NCI-H2029 treated with DMSO at 0.1 percent for 48 hours (cell line): ENCODE measurements around the gene RGS17.
"Not testable (repeated sequence)": the region's sequence is repeated elsewhere in the genome, so short reads cannot be mapped to it uniquely, and the experiment has no call there.

Source experiments
- DNase-seq: peaks from one replicate; lab custom pipeline; 2025; lab: John Stamatoyannopoulos, UW

RGS17 gene

DNA sequence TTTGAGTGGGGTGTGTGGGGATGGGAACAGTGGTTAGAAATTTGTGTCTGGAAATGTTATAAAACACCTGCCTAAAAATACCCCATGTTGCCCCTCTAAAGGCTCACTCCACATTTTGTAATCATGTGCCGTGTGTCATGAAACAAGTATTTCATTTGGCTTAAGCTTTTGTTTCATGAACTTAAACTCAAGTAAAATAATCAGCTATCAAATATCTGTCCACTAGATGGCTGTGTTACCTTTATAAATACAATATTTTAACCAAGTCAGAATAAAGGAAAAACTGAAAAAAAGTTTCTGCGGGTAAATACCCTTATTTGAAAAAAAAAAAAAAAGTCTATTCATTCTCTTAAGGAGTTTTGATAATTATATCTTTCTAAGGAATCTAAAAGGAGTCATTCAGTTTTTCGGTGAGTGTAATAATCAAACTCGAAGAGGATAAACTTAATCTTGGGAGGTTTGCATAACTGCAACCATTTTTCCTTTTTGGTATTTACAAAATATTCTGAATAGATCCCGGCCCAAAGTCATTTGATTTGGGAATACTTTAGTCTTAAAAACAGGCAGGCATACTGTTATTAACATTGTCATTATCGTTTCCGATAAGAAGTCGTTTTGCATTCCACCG, 98.7 kb downstream of the RGS17 start:
- no peak for DNase-seq

DNA sequence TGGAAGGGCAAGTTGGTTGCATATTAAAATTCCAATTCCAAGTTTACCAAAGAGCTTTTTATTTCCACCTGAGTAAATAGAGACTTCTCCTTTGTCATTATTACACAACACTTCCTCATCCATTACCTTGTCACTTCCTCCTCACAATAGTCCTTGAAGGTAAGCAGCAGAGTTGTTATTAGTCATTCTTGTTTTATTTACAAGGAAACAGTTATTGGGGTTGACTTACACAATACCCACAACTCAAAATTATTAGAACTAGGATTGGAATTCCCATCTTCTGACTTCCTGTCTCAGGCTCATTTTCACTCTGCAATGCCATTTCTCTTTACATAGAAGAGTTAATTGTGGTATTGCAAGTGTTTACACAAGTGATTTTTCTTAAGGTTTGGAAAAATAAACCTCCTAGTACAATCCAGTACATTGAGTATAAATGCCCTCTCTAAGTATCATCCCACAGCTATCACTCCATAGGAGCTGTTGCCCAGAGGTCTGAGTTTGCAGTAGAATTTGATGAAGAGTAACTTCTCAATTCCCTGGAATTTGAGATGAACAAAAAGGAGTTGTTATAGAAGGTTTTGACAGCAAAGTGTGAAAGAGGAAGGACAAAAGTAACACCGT, 99.6 kb downstream of the RGS17 start:
- no peak for DNase-seq

DNA sequence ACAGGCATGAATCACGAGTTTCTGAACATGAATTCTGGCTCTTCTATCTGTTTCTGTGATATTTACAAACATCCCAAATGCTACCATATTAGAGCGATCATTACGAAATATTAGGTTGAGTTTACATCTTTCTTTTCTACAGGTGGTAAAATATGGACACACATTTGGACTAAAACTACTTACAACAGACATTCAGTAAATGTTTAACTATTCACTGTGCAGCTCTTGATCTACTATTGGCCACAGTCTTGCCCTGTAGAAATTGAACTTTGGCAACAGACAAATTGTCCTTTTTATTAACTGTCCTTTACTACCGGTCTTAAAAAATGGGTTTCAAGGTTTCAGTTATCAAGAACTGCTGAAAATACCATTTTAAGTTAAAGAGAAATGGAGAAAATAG, 102.1 kb downstream of the RGS17 start:
- no peak for DNase-seq

DNA sequence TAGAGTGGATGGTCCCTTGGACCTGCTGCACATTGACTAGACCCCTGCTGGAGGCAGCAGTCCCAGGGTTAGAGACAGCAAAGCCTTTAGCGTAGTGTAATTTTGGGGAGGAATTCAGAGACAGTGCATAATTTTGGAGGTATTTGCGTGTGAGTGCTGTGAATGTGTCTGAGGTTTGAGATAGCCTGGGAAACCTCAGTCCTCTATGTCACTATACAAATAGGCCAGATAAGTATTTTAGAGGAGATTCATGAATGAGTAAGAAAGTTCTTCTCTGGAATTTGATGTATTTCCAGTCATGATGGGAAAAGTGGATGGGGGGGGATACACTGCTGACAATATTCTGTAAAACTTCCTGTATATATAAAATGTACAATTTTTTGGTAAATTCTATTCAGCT, 102.8 kb downstream of the RGS17 start:
- DNase-seq, result no peak

DNA sequence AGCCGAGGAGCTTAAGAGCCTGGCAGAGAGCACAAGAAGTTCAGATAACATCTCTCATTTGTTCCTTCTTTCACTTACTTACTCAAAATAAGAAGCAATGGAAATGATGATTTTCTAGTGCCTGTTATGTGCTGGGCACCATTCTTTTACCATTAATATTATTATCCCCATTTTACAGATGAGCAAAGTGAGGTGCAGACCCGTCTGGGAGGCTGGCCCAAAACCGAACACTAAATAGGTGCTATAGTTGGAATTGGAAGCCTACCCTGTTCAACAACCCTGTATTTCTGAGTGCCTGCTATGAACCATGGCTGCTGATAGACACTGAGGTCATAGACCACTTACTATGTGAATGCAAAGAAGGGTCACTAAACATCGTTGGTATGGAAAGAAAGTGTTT, 103.6 kb downstream of the RGS17 start:
- no peak for DNase-seq

DNA sequence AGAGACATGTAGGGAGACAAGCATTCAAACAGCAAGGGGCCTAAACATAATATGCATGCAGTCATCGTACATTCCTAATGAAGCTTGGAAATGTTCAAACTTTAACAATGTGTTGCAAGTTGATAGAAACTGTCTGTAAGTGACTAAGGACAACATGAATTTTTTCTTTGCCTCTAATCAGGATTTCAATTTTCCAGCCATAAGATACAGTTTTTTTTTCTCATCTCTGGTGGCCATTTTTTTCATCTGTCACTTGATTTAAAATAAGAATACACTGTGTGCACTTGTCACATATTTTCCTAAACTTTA, 106.4 kb downstream of the RGS17 start:
- no peak for DNase-seq

DNA sequence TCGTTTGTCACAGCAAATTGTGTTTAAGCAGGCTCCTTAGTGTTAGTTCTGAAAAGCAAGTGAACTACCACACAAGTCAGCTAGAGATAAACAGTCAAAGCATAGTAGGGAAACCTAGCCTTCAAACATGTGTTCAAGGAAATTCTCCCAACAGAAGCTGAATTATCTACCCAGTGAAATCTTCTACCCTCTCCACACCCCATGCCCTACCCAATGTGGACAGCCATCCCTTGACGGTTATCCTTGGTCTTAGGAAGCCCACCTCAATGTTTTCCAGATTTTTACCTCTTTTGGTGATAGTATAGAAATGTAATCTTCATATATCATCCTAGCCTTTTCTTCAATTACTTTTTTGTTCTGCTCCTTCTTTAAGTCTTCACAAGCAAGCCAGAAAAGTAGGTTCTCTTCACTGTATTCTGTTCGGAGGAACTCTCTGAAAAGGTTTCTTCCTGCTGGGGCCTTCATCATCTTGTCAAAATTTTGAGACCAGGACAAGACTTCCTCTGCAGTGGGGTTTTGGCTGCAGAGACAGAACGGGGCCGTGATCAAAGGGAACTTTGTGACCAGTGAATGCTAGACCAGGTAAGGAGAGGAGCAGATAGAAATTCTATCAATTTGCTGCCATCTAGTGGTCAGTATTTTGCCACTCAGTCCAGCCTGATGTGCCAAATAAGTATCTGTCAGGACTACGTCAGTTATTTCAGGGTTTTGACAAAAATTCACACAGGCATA, 106.9 kb downstream of the RGS17 start:
- no peak for DNase-seq

DNA sequence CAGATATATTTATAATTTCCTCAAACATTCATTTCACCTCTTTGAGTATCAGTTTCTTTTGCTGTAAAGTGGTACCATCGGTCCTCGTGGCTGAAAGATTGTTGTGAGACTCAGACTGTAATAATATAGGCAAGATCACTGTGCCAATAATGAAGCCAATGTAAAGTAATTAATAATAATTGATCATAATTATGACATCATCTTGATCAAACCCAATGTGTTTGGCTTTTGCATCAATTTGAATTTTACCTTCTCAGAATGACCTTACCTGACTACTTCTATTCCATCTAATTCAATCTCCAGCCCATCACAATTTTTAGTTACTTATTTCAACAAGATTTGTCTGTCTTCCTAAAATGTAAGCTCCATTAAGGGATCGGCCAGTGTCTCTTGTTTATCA, 112.7 kb downstream of the RGS17 start:
- no peak for DNase-seq

DNA sequence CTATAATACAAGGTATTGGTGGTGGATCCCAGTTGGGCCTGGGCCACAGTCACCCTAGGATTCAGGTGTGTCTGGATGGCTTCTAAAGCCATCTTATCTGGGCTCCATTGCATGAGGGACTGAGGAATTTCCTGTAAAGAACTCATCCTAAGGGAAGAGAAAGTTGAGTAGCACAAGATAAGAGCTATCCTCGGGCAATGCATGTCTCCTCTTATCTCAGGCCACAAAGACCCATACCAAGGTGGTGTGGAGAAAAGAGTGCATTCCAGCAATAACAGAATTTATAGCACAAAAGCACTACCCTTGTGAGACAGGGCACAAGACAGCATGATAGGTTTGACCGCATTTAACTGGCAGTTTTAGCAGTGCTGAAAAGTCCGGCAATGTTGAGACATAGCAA, 114.2 kb downstream of the RGS17 start:
- DNase-seq, result no peak

DNA sequence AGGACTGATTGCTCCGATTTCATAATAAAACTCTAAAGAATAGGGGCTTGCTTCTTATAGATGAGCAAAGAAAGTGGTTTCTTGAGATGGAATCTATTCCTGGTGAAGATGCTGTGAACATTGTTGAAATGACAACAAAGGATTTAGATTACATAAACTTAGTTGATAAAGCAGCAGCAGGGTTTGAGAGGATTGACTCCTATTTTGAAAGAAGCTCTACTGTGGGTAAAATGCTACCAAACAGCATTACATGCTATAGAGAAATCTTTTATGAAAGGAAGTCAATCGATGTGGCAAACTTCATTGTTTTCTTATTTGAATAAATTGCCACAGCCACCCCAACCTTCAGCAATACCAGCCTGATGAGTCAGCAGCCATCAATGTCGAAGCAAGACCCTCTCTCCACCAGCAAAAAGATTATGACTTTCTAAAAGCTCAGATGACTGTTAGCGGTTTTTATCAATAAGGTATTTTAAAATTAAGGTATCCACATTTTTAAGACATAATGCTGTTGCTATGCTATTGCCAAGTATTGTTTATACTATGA, 115.9 kb downstream of the RGS17 start:
- no peak for DNase-seq

DNA sequence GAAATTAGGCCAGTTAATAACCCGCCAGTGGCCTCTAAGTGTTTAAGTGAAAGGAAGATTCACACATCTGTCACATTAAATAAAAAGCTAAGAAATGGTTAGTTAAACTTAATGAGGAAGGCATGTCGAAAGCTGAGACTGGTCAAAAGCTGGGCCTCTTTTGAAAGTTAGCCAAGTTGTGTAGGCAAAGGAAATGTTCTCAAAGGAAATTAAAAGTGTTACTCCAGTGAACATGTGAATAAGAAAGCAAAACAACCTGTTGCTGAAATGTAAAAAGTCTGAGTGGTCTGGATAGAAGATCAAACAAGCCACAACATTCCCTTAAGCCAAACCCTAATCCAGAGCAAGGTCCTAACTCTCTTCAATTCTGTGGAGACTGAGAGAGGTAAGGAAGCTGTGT, 117.6 kb downstream of the RGS17 start:
- DNase-seq, result no peak

DNA sequence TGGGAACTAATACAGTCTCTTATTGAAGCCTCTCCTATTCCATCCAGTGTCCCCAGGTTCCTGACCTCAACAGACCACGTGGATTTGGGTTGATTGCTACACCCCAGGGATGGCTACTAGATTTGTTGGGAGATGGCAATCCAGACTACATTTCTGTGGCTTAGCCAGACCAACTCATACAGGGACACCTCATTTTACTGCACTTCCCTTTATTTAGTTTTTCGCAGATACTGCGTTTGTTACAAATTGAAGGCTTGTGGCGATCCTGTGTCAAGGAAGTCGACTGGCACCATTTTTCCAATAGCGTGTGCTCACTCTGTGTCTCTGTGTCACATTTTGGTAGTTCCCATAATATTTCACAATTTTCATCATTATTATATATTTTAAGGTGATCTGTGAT, 118.2 kb downstream of the RGS17 start:
- DNase-seq, result no peak

DNA sequence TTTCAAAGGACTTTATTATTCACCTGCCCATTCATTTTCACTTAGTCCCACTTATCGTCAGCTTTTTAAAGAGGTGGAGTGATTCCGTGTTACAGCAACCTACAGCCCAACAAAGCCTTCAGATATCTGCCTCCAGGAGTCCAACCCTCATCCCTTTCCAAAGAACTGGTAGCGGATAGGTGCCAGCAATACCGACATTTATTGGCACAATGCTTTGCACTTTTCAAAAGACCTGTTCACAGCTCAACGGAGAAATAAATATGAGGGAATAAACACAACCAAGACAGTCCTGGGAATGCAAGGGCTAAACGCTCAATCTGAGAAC, 127.8 kb downstream of the RGS17 start:
- peak; percentile 37 for DNase-seq

DNA sequence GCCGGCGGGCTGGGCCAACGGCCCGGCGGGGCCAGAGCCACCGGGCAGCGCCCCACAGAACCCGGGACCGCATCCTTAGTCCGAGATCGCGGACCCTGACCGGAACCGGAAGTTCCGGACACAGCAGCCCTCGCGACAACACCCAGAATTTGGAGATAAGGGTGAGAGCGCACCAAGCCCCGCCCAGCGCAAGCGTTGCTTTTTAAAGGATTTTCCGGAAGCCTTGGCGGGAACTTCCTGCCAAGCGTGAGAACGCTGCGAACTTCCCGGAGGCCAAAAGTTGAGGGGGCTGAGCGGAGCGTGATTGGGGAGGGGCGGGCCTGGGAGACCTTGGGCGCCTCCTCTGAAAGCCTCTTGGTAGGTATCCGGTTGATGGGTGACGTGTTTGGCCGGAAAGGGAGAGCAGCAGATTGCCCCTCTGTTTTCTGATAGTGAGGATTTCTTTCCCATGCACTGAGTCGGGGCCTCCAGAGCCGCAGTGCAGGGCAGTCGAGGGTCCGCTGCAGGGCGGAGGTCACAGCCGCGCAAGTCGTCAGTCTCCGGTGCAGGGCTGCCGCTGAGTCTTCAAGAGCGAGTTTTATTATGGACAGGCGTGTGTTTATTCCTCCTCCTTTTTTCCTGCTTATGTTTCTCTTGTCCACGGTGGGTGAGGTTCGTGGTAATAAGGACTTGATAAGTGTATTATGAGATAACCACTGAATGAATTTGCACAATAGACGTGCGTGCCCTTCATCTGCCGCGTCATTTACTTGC, 128.3 kb downstream of the RGS17 start, which contains the start of gene MTRF1L:
MTRF1L (minus strand) TSS at position 97 of the 753 bp plus-strand sequence; CDS start at position 73, 24 bp downstream.
- peak; percentile 35 for DNase-seq

DNA sequence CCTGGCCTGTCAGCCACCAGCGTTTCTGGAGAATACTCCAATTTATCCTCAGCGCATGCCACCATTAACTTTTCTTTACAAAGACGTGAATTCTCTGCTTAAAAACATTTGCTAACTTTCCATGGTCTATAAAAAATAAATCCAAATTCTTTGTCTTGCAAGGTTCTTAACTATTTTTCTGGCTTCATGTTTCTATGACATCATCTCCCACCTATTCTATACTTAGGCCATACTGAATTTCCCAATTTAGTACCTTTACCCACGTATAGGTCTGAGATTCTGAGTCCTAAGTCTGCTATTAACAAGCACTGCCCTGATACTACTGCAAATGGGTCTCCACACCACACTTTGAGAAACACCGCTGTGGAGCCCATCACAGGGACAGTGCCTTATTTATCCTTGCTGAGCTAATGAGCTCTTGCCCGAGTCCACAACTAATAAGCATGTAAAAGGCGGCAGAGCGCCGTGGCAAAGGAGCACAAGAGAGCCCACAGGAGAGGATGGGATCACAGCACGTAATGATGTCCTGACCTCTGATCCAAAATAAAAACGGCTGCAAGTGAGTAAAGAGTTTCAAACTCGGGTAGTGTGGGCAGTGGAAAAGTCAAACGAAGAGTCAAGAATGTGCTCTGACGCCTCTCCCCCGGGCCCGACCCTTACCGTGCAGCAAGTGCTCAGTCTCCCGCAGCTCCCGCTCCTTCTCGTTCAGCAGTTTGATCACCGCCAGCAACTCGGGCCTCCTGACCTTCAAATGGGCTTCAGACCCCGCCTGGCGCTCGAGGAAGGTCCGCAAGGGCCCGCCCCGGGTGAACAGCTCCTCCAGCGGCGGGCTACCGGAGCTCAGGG, 129.1 kb downstream of the RGS17 start:
- DNase-seq, result no peak

DNA sequence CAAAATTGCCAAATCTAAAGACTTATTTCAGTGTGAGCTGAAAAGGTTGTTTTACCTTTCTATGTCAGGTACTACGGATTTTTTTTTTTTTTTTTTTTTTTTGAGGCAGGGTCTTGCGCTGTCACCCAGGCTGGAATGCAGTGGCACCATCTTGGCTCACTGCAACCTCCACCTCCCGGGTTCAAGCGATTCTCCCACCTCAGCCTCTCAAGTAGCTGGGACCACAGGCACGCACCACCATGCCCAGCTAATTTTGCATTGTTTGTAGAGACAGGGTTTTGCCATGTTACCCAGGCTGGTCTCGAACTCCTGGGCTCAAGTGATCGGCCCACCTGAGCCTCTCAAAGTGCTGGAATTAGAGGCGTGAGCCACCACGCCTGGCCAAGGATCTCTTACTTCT, 130.3 kb downstream of the RGS17 start:
- not testable (repeated sequence) for DNase-seq

DNA sequence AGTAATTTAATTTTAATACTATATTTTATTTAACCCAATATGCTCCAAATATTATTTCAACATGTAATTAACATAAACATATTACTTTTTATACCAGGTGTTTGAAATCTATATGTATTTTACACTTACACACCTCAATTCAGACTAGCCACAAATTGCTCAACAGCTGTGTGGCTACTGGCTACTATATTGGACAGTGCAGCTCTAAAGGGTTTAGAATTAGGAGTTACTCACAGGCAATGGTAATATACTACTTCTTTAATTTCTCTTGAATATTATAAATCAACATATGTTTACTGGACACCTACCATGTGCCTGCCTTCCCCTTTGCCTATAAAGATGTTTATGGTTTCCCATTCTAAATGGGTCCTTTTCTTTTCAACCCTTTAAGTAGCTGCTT, 130.8 kb downstream of the RGS17 start:
- DNase-seq, result no peak

DNA sequence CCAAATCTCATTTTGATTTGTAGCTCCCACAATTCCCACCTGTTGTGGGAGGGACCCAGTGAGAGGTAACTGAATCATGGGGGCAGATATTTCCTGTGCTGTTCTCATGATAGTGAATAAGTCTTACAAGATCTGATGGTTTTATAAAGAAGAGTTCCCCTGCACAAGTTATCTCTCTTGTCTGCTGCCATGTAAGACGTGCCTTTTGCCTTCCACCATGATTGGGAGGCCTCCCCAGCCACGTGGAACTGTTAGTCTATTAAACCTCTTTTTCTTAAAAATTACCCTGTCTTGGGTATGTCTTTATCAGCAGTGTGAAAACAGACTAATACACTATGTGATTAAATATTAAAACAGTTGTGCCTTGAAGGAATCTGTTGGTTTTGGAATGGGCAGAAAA, 131.5 kb downstream of the RGS17 start:
- DNase-seq, result not testable (repeated sequence)

DNA sequence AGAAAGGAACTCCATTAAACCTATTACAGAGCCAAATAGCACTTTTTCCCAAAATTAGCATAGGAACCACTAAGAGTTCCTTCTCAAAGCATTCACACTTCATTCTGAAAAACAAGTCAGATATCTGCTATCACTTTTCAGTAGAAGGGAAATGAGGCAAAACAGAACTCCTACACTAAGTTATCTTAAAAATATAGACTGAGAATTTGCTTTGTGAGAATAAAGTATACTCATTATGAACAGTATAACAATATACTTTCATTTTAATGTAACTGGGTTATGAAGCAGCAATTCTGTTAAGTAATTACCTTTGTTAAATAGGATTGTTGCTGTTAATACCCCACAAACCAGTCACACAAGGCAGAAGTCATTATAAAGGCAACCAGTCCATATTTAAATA, 137.2 kb downstream of the RGS17 start:
- DNase-seq, result no peak

DNA sequence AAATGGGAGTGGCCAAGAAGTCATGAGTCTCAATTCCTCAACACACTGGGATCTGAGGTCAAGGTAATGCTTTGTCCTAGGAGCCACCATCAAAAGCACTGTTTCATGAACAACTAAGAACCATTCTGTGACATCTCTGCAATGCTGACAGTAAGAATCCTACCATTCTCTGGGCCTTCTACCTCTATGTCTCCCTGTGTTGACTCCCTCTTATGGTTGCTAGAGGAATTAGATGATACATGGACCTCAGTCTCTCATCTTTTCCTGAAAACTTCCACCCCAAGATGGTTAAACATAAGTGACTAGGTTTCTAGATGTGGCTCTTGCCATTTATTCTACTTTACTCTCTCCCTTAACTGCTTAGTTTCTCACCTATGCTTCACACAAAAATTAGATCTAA, 137.7 kb downstream of the RGS17 start:
- no peak for DNase-seq

DNA sequence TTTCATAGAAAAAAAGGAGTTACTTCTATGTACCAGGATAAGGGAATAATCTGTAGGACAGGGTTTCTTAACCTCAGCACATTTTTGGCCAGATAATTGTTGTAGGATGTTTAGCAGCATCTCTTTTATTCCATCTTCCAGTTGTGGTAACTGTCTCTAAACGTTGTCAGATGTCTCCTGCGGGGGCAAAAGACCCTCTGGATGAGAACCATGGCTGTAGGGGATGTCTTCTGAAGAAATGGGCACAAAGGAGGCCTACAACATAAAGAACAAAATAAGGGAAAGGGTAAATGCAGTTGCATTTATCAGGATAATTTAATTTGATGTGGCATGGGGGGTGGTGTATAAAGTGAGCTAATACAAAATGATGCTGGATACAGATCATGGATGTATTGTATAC, 144.1 kb downstream of the RGS17 start:
- DNase-seq, result no peak

DNA sequence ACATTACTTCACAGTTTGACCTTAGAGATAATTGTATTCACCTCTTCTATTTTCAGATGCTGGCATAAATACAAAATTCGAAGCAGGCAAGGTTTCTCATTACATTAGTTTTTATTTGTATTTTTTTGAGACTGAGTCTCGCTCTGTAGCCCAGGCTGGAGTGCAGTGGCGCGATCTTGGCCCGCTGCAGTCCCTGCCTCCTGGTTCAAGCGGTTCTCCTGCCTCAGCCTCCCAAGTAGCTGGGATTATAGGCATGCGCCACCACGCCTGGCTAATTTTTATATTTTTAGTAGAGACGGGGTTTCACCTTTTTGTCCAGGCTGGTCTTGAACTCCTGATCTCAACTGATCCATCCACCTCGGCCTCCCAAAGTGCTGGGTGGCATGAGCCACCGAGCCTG, 145.8 kb downstream of the RGS17 start:
- DNase-seq, result not testable (repeated sequence)
